ENCODE measurements around the gene MIF4GD. TPM values are rescaled to one million over a fixed set of nuclear protein-coding genes. Genes with fewer than 3 reads are reported as not detected.

MIF4GD gene
- total RNA-seq (10 to 100 TPM; 11.7 to 15.4 (median 14.7) TPM), polyA plus RNA-seq (10 to 100 TPM; 10.6 to 17.6 TPM)

- no peak for FAIRE-seq
- H3K9me3 ChIP-seq, result no peaks in the 10 kb centered on the region
- H3K4me3 ChIP-seq, result peak within 1 kb of the TSS; percentile 80 to 94 (median 88)
- H3K36me3 ChIP-seq, result peaks cover 2 to 9% (median 2%) of the 10 kb centered on the region in 3 donors
- intact Hi-C loops (cut with DNase I), result no loop called here
- TF ChIP-seq, protein P1, sequence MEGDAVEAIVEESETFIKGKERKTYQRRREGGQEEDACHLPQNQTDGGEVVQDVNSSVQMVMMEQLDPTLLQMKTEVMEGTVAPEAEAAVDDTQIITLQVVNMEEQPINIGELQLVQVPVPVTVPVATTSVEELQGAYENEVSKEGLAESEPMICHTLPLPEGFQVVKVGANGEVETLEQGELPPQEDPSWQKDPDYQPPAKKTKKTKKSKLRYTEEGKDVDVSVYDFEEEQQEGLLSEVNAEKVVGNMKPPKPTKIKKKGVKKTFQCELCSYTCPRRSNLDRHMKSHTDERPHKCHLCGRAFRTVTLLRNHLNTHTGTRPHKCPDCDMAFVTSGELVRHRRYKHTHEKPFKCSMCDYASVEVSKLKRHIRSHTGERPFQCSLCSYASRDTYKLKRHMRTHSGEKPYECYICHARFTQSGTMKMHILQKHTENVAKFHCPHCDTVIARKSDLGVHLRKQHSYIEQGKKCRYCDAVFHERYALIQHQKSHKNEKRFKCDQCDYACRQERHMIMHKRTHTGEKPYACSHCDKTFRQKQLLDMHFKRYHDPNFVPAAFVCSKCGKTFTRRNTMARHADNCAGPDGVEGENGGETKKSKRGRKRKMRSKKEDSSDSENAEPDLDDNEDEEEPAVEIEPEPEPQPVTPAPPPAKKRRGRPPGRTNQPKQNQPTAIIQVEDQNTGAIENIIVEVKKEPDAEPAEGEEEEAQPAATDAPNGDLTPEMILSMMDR (IDR thresholded peaks at IDR 0.05), result no peak
- H3K27ac ChIP-seq, result peak within 1 kb of the TSS; percentile 93 to 99 (median 96)
- ATAC-seq, result no peak
- DNase-seq, result no peak
- WGBS, 2 donors, result 0% methylated on average over 4 to 39 of the region's 39 CpGs
- no peaks in the 10 kb centered on the region for H3K27me3 ChIP-seq
- H3K4me1 ChIP-seq, result peaks cover 4 to 12% (median 7%) of the 10 kb centered on the region in 3 donors
Measured at GRCh38 chr17:75270966-75271232, at the start of gene MIF4GD. Gene MIF4GD, minus strand, starts transcription at chr17:75271231. Its CDS starts 1,036 bp downstream, at chr17:75270195.

DNA sequence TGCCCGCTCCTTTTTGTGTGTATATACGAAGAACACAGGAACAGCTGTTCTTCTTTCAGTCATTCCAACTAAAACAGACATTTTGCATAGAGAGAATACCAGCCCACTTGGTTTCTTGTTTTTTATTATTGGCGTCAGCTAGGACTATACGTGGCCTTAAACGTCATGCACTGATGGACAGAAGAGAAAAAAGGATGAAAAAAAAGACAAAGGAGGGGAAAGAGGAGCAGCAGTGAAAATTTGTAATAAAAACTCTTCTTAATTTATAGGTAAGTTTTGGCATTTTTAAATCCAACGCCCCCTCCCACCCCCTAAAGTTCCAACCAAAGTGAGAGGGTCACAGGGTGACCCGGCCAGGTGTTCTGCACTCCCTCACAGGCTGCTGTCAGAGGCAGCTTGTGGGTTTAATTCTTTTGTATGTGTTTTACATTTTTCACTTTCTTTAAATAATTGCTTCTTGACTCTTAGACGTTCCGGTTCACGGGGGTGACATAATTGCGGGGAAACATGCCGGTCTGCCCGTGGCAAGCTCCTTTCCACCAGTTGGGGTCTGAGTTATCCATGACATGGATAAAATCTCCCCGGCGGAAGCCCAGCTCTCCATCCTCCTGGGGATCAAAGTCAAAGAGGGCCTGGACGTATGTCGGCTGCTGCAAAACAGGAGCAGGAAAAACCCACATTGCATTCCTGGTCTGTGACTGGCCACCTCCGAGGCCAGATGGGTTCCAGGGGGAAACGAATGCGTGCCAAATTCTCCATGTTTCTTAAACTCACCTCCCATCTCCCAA lies 49.1 kb upstream of the MIF4GD start:
- no peak overlapping the region for H3K4me3 ChIP-seq
- H3K9me3 ChIP-seq, result no peaks in the 10 kb centered on the region
- WGBS, 2 donors, result 92 to 94% methylated on average over 20 of the region's 20 CpGs
- TF ChIP-seq, protein P1 (IDR thresholded peaks at IDR 0.05), result no peak
- DNase-seq, result no peak
- no peak for FAIRE-seq
- intact Hi-C loops (cut with DNase I), result loop anchor here in 2 of 3 donors (5.0 kb wide), 2 partner anchors 87 to 92 kb away; partner anchors contain the start of gene GRB2 (in 1 of the 2)
- peaks cover 0 to 20% (median 0%) of the 10 kb centered on the region in 3 donors for H3K36me3 ChIP-seq
- no peak for ATAC-seq
- H3K4me1 ChIP-seq, result no peaks in the 10 kb centered on the region
- no peak overlapping the region for H3K27ac ChIP-seq
- H3K27me3 ChIP-seq, result no peaks in the 10 kb centered on the region

DNA sequence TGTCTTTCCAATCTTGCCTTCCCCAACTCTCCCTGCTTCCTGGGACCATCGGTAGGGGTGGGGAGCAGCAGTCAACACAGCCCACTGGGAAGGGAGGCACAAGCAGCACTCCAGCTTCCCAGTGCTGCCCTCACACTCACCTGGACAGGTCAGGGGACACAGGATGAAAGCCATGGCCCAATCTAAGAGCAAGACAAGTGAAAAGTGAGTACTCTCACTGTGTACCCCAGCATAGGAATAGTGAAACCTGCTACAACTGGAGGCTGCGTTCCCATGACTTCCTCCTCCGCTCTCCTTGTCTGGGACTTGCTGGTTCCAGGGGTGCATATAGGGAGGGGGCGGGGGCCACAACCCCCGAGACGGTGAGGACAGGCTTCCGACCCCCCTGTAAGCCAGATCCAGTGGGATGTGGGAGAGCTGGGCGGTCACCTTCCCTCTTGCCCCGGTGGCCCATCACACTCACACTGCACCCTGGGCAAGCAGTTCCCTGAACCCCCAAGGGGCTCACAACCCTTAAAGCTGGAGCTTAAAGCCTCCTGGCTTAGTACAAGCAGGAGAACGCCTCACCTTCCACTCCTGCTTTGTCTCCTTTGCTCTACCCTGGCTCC lies 47.7 kb upstream of the MIF4GD start:
- Histone ChIP-seq H3K36me3 (peaks cover 0 to 20% (median 0%) of the 10 kb centered on the region in 3 donors), H3K9me3 (no peaks in the 10 kb centered on the region), H3K27me3 (no peaks in the 10 kb centered on the region), H3K27ac (no peak overlapping the region), H3K4me3 (no peak overlapping the region), H3K4me1 (no peaks in the 10 kb centered on the region)
- 88 to 91% methylated on average over 10 of the region's 10 CpGs for WGBS, 2 donors
- DNase-seq, result no peak
- intact Hi-C loops (cut with DNase I), result no loop called here
- no peak for ATAC-seq
- FAIRE-seq, result no peak
- TF ChIP-seq, protein P1 (IDR thresholded peaks at IDR 0.05), result no peak

DNA sequence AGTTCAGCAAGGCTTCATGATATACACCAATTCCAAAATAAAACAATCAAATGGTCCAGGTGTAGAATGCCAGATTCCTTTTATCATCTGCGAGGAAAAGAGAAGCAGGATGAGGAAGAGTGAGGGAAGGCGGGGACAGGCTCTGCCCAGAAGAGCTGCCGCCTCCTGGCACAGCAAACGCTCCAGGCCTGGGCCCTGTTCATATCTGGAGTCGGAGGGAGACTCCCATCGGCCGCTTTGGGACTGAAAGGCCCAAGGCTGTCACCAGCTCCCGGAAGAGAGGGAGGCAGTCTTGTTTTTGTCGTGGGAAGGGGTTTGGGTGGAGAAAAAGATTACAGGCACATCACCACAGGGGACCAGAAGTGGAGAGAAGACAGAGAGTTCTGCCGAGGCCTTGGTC lies 47.2 kb upstream of the MIF4GD start:
- H3K4me1 ChIP-seq, result no peaks in the 10 kb centered on the region
- ATAC-seq (no peak), DNase-seq (no peak), FAIRE-seq (no peak)
- peaks cover 0 to 20% (median 0%) of the 10 kb centered on the region in 3 donors for H3K36me3 ChIP-seq
- H3K4me3 ChIP-seq, result no peak overlapping the region
- TF ChIP-seq, protein P1 (IDR thresholded peaks at IDR 0.05), result no peak
- intact Hi-C loops (cut with DNase I), result no loop called here
- no peaks in the 10 kb centered on the region for H3K9me3 ChIP-seq
- no peaks in the 10 kb centered on the region for H3K27me3 ChIP-seq
- H3K27ac ChIP-seq, result peak overlapping the region in 1 of 4 donors; percentile 4
- 82 to 83% methylated on average over 10 of the region's 10 CpGs for WGBS, 2 donors

GRCh38 chr17:75317671-75318070 lies 46.6 kb upstream of the MIF4GD start:
- H3K27ac ChIP-seq, result no peak overlapping the region
- intact Hi-C loops (cut with DNase I), result no loop called here
- TF ChIP-seq, protein P1 (IDR thresholded peaks at IDR 0.05), result no peak
- WGBS, 2 donors, result 86% methylated on average over 11 of the region's 11 CpGs
- H3K4me1 ChIP-seq, result no peaks in the 10 kb centered on the region
- DNase-seq (no peak), ATAC-seq (no peak), FAIRE-seq (no peak)
- no peaks in the 10 kb centered on the region for H3K27me3 ChIP-seq
- H3K36me3 ChIP-seq, result peaks cover 0 to 20% (median 0%) of the 10 kb centered on the region in 3 donors
- H3K4me3 ChIP-seq, result no peak overlapping the region
- H3K9me3 ChIP-seq, result no peaks in the 10 kb centered on the region

Data from pancreas (tissue), 10 donors.